ENCODE results near the gene PLPP7.
"Not testable (repeated sequence)": the region's sequence is repeated elsewhere in the genome, so short reads cannot be mapped to it uniquely, and the experiment has no call there.

The PLPP7 gene

DNA sequence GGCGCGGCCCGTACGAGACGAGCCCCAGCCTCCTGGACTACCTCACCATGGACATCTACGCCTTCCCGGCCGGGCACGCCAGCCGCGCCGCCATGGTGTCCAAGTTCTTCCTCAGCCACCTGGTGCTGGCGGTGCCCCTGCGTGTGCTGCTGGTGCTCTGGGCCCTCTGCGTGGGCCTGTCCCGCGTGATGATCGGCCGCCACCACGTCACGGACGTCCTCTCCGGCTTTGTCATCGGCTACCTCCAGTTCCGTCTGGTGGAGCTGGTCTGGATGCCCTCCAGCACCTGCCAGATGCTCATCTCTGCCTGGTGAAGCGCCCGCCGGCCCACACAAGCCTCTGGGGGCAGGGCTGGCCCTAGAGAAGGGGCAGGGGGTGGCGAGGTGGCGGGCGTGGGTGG lies 18.5 kb downstream of the PLPP7 start:
- no peak for DNase-seq

DNA sequence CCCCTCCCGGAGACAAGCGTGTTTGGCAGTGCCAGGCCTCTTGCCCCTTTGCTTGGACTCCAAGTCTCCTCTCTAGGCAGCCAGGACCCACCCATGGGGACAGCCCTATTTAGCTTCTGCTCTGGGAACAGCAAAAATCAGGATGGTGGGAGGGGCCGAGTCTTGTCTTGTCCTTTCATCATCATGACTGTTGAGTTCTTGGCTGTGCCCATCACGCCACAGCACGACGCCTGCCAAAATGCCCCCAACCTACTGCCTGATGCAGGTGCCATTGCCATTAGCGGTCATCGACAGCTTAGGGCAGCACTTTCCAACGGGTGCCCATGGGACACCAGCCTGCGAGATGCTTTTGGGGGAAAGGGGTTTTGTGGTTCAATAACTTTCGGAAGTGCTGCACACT lies 18.9 kb downstream of the PLPP7 start:
- DNase-seq, result no peak

GRCh38 chr9:131308906-131309529 lies 19.5 kb downstream of the PLPP7 start:
- no peak for DNase-seq

DNA sequence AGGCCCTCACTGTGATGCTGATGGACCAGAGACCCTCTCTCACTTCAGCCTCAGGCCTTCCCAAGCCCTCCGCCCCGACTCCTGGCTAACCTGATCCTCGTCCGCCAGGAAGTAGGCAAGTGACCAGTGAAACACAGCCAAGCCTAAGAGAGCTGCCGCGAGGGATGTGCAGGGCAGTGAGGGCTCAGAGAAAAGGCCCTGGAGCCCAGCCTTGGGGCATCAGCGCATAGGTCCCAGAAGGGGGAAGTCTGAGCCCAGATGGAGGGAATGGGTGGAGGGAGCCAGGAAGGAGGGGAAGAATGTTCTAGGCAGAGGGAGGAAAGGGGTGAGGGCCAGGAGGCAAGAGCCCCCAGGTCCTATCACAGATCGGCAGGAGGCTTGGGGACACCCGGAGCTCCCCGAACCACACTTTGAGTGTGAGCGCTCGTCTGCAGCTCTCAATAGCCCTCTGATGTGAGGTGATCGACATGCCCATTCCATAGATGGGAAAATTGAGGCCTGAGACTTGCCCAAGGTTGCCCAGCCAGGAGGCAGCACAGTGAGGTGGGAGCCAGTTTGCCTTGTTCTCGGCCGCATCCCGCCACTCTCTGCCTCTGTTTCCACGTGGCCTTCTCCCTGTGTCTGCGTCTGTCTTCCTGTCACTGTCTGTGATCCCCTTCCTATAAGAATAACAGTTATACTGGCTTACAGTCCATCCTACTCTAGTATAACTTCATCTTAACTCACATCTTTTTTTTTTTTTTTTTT lies 20.2 kb downstream of the PLPP7 start:
- no peak for DNase-seq

- peak; percentile 57 for DNase-seq
Observed at GRCh38 chr9:131310833-131311554, 21.5 kb downstream of the PLPP7 start.

- DNase-seq, result no peak
Observed at GRCh38 chr9:131312246-131312645, 22.7 kb downstream of the PLPP7 start.

DNA sequence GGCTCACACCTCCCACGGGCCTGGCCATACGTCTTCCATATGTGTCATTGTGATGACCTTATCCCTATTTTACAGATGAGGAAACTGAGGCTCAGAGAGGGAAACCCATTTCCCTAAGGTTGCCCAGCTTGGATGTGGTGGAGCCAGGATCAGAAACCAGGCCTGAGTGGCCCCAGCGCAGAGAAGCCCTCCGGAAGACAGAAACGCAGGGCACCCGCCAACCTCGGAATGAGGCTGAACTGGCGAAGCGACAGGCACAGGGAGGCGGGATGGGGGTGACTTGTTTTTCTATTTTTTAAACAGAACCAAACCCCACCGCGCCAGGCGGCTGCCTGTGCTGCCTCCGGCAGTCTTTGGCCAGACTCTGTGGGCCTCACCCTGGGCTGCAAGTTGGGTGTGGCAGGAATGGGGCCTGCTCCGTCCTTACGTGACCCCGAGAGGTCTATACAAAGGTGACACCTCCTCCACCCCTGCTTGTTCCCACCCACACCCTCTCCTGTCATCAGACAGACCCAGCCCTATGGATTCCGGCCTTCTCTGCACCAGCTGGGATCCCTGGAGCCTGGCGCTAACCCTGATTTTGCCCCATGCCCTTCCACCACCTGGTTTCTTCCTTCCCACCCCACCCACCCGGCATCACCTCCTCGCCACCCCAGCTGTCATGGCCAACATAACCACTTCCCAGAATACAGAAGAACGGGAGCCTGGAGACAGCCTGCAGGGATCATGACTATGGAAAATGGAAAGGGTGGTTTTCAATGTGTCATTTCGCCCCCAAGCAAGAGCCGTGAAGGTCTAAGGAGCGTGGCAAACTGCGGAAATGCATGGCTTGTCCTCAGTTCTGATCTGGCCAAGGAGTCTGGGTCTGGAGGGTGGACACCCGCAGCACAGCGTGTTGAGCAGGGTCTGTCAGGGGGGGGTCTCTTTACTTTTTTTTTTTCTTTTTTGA lies 23.6 kb downstream of the PLPP7 start:
- DNase-seq, result no peak

- no peak for DNase-seq
Observed at GRCh38 chr9:131318231-131319085, 28.9 kb downstream of the PLPP7 start.

- DNase-seq, result no peak
Observed at GRCh38 chr9:131319486-131319885, 30.0 kb downstream of the PLPP7 start.

DNA sequence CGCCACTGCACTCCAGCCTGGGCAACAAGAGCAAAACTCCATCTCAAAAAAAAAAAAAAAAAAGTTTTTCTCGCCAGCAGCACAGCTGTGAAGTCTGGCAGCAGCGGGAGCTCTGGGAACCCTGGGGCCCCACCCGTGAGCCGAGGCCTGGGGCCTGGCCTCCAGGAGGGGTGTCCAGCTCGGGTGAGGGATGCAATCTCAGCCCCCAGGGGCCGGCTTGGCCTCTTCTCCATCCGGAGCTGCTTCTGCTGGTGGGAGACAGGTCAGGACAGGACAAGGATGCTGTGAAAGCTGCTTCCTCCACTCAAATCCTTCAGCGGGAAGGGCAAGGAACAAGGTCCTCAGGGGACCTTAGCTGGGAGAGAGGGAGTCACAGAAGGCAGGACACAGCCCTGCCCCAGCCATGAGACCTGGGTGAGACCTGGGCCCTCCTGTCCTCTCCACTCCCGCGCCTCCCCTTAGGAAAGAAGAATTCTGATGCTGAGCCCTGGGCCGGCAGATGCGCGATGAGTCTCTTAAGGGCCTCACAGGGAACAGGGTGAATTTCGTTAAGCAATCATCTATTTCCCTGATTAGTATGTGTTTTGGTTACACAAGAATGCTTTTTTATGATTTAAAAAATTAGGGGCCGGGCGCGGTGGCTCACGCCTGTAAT lies 30.6 kb downstream of the PLPP7 start:
- no peak for DNase-seq

DNA sequence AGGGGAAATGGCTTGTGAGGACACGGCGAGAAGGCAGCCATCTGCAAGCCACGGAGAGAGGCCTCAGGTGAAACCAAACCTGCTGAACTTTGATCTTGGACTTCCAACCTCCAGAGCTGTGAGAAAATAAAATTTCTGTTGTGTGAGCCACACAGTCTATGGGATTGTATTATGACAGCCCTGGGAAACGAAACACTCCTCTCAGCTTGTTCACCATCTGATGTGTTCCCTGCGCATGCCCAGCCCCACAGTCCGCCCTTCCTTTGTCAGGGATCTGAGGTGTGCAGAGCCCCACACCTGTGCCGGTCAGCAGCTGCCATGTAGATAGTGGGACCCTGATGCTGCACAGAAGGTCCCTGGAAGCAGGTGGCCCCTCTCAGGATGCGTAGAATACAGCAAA lies 34.1 kb downstream of the PLPP7 start:
- no peak for DNase-seq

DNA sequence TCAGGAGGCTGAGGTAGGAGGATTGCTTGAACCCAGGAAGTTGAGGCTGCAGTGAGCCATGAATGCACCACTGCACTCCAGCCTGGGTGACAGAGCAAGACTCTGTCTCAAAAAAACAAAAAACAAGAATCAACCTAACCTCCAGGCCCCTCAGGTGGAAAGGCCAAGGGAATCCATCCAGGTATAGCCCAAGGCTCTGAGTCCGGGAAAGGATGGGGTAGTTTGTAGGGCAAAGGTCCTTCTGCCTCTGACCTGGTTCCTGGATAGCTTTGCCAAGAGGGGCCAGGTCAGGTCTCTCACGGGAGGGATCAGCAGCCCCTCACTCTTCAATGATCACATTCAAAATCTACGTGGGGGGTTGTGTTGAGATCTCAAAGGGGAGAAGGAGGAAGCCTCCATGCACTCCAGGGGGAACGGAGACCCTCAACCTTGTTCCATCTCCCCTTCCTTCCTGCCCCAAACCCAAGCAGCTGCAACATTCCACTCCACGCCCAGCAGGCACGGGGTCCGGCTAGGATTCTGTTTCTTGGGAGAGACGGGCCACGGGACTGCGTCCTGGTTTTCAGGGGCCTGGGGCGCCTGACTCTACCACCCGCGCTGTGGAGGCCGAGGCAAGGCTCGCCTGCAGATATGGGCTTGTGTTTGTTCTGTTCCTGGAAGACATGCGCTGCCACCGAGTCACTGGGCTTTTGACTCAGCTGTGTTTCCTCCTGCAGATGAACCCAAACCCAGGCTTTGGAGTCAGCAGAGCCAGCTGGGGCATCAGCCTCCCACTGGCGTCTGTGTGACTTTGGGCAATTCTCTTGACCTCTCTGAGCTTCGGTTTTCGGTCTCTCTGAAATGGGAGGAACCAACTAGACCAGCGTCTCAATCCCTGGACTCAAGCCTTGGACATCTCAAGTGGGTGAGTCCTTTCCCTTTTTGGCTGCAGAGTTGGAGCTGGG lies 35.5 kb downstream of the PLPP7 start:
- no peak for DNase-seq

DNA sequence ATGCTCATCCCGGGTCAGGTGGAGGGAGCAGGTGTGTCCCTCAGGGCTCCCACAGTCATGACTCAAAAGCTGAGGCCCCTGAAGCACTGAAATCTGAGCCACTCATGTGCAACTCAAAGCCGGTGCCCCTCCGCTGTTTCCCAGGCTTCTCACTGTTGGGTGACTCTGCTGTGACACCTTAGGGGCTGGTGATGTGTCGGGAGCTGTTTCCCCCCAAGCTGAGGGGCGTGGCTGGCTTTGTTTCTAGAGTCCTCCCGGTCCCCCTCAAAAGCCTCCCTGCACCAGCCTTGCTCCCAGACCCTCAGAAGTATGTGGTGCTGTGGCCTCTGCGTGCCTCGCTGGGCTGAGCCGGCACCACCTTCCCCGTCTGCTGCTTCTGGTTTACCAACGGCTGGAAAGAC lies 39.7 kb downstream of the PLPP7 start:
- no peak for DNase-seq

- no peak for DNase-seq
Observed at GRCh38 chr9:131330814-131331600, 41.5 kb downstream of the PLPP7 start.

GRCh38 chr9:131331996-131332395 lies 42.5 kb downstream of the PLPP7 start:
- not testable (repeated sequence) for DNase-seq

- no peak for DNase-seq
Observed at GRCh38 chr9:131333771-131334628, 44.5 kb downstream of the PLPP7 start.

GRCh38 chr9:131334629-131335367 lies 45.3 kb downstream of the PLPP7 start:
- no peak for DNase-seq

DNA sequence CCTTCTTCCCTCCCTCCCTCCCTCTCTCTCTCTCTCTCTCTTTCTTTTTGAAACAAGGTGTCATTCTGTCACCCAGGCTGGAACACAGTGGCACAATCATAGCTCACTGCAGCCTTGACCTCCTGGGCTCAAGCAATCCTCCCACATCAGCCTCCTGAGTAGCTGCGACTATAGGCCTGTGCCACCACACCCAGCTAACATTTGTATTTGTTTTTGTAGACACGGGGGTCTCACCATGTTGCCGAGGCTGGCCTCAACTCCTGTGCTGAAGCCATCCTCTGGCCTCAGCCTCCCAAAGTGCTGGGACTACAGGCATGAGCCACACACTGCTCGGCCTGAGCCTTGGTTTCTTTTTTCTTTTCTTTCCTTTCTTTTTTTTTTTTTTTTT lies 45.8 kb downstream of the PLPP7 start:
- DNase-seq, result no peak

Measured in stimulated activated naive CD4-positive, alpha-beta T cell treated with Interleukin-2 at 50 U/mL for 16 hours (primary cell).